Muscle of leg (tissue), 11 donors: Measurements from ENCODE around the gene SHANK1. TPM values are rescaled to one million over a fixed set of nuclear protein-coding genes. Genes with fewer than 3 reads are reported as not detected.

Source experiments
- DNase-seq: peaks from one replicate; pipeline ENCODE4 v3.0.0; 2013
- H3K27ac ChIP-seq: one replicate; pipeline ENCODE4 v1.5.1; 2013; ENCODE audit warnings: mild to moderate bottlenecking, low read length, control low read depth
- H3K27me3 ChIP-seq: one replicate; pipeline ENCODE4 v1.6.1; 2013; ENCODE audit warnings: low read length; ENCODE audit not compliant: control insufficient read depth, insufficient read depth
- H3K36me3 ChIP-seq: one replicate; pipeline ENCODE4 v1.6.1; 2013; ENCODE audit warnings: low read length; ENCODE audit not compliant: control insufficient read depth, insufficient read depth
- H3K4me1 ChIP-seq: one replicate; pipeline ENCODE4 v1.6.1; 2013; ENCODE audit warnings: low read length; ENCODE audit not compliant: control insufficient read depth, insufficient read depth
- H3K4me3 ChIP-seq: one replicate; pipeline ENCODE4 v1.5.1; 2013; ENCODE audit warnings: low read length, control low read depth
- H3K9me3 ChIP-seq: replicated peaks from 2 replicates; pipeline ENCODE4 v1.6.1; 2013; ENCODE audit warnings: low read depth, low read length; ENCODE audit not compliant: control insufficient read depth
- WGBS: methylation state at CpG from one replicate; pipeline ENCODE4 v1.1.5; 2013; ENCODE audit warnings: missing lambda C conversion rate; ENCODE audit not compliant: insufficient coverage; 5-methylcytosine and 5-hydroxymethylcytosine counted together
- polyA plus RNA-seq, 8 donors: library from polyadenylated mRNA; unstranded; fragments of 120-200 nt; gene quantifications; one replicate each; pipeline versions ENCODE4 v1.2.1 to v1.2.3, GENCODE V29; 2013; ENCODE audit warnings: inconsistent platforms in 1 of 8, low replicate concordance in 1 of 8; ENCODE audit not compliant: insufficient read length in 8 of 8, insufficient read depth in 1 of 8
- total RNA-seq: library from RNA; stranded (reverse); fragments of 120-200 nt; gene quantifications from one replicate; pipeline ENCODE4 v1.2.4, GENCODE V29; 2013

The SHANK1 gene
- total and polyA plus RNA-seq, 9 donors = 12.1 to 37.4 (median 23.2) TPM

- Histone ChIP-seq H3K36me3 (no peaks in the 10 kb centered on the region), H3K4me1 (no peaks in the 10 kb centered on the region), H3K4me3 (no peak overlapping the region), H3K9me3 (no peaks in the 10 kb centered on the region), H3K27ac (no peak overlapping the region), H3K27me3 (peaks cover 76% of the 10 kb centered on the region)
- DNase-seq = no peak
- WGBS = 18% methylated on average over 5 of the region's 5 CpGs
These were observed 49.6 kb downstream of the SHANK1 start for GRCh38 chr19:50670102-50670380.

- Histone ChIP-seq H3K4me1 (no peaks in the 10 kb centered on the region), H3K36me3 (no peaks in the 10 kb centered on the region), H3K4me3 (no peak overlapping the region), H3K27me3 (peaks cover 81% of the 10 kb centered on the region), H3K9me3 (no peaks in the 10 kb centered on the region), H3K27ac (no peak overlapping the region)
- DNase-seq = peak; percentile 21
- WGBS = 46% methylated on average over 16 of the region's 23 CpGs
These were observed 50.1 kb downstream of the SHANK1 start for GRCh38 chr19:50669302-50670101.

- H3K4me1 ChIP-seq = no peaks in the 10 kb centered on the region
- WGBS = 63% methylated on average over 4 of the region's 20 CpGs
- H3K36me3 ChIP-seq = no peaks in the 10 kb centered on the region
- H3K4me3 ChIP-seq = no peak overlapping the region
- no peak for DNase-seq
- H3K27me3 ChIP-seq = peaks cover 82% of the 10 kb centered on the region
- no peak overlapping the region for H3K27ac ChIP-seq
- no peaks in the 10 kb centered on the region for H3K9me3 ChIP-seq
These were observed 50.7 kb downstream of the SHANK1 start for GRCh38 chr19:50668879-50669278.

GRCh38 chr19:50668416-50668815 lies 51.2 kb downstream of the SHANK1 start:
- Histone ChIP-seq H3K27ac (no peak overlapping the region), H3K4me3 (no peak overlapping the region), H3K4me1 (no peaks in the 10 kb centered on the region), H3K27me3 (peaks cover 79% of the 10 kb centered on the region), H3K36me3 (no peaks in the 10 kb centered on the region), H3K9me3 (no peaks in the 10 kb centered on the region)
- WGBS = 2% methylated on average over 47 of the region's 49 CpGs
- DNase-seq = no peak

GRCh38 chr19:50667759-50668231 lies 51.8 kb downstream of the SHANK1 start:
- 2% methylated on average over 57 of the region's 58 CpGs for WGBS
- Histone ChIP-seq H3K4me1 (no peaks in the 10 kb centered on the region), H3K9me3 (no peaks in the 10 kb centered on the region), H3K4me3 (no peak overlapping the region), H3K27ac (no peak overlapping the region), H3K36me3 (no peaks in the 10 kb centered on the region), H3K27me3 (peaks cover 79% of the 10 kb centered on the region)
- no peak for DNase-seq

GRCh38 chr19:50667177-50667758 lies 52.3 kb downstream of the SHANK1 start:
- DNase-seq = no peak
- WGBS = under 1% methylated on average over 42 of the region's 56 CpGs
- H3K36me3 ChIP-seq = no peaks in the 10 kb centered on the region
- H3K9me3 ChIP-seq = no peaks in the 10 kb centered on the region
- no peak overlapping the region for H3K4me3 ChIP-seq
- H3K27ac ChIP-seq = no peak overlapping the region
- no peaks in the 10 kb centered on the region for H3K4me1 ChIP-seq
- peaks cover 77% of the 10 kb centered on the region for H3K27me3 ChIP-seq

- Histone ChIP-seq H3K27ac (no peak overlapping the region), H3K4me3 (no peak overlapping the region), H3K9me3 (no peaks in the 10 kb centered on the region), H3K4me1 (no peaks in the 10 kb centered on the region), H3K36me3 (no peaks in the 10 kb centered on the region), H3K27me3 (peaks cover 76% of the 10 kb centered on the region)
- 12% methylated on average over 39 of the region's 47 CpGs for WGBS
- no peak for DNase-seq
These were observed 53.0 kb downstream of the SHANK1 start for GRCh38 chr19:50666346-50667176.

- Histone ChIP-seq H3K4me3 (no peak overlapping the region), H3K9me3 (no peaks in the 10 kb centered on the region), H3K36me3 (no peaks in the 10 kb centered on the region), H3K4me1 (no peaks in the 10 kb centered on the region), H3K27me3 (peaks cover 79% of the 10 kb centered on the region), H3K27ac (no peak overlapping the region)
- WGBS = 85% methylated on average over 6 of the region's 6 CpGs
- DNase-seq = no peak
These were observed 55.4 kb downstream of the SHANK1 start for GRCh38 chr19:50664204-50664603.

- no peak overlapping the region for H3K4me3 ChIP-seq
- peaks cover 4% of the 10 kb centered on the region for H3K4me1 ChIP-seq
- H3K36me3 ChIP-seq = no peaks in the 10 kb centered on the region
- no CpG with 5 or more reads among the region's 1 CpG for WGBS
- H3K27me3 ChIP-seq = peaks cover 81% of the 10 kb centered on the region
- no peak for DNase-seq
- H3K27ac ChIP-seq = no peak overlapping the region
- no peaks in the 10 kb centered on the region for H3K9me3 ChIP-seq
These were observed 56.2 kb downstream of the SHANK1 start for GRCh38 chr19:50663482-50663790.
